Lung (tissue), 12 donors: ENCODE results near the gene STAG1. TPM values are rescaled to one million over a fixed set of nuclear protein-coding genes. Genes with fewer than 3 reads are reported as not detected.

Experiments
- ATAC-seq: fragments of 200-7000 bp; cut with Tn5 transposase; one replicate; pipeline ENCODE4 v1.9.1; 2020; ENCODE audit warnings: moderate number of reproducible peaks; ENCODE audit not compliant: insufficient read depth, low FRiP score
- DNase-seq, 3 donors: peaks; one replicate each; pipeline ENCODE4 v3.0.0-alpha.2; 2013 to 2017
- H3K27ac ChIP-seq, 2 donors: one replicate each; pipeline ENCODE4 v1.5.1; 2013; ENCODE audit warnings: mild to moderate bottlenecking in 2 of 2, moderate library complexity in 2 of 2, control low read depth in 1 of 2, inconsistent platforms in 1 of 2, low read depth in 1 of 2, low read length in 1 of 2
- H3K27me3 ChIP-seq, 3 donors: one replicate each; pipeline ENCODE4 v1.5.1; 2013; ENCODE audit warnings: low read length in 2 of 3; ENCODE audit not compliant: control insufficient read depth in 3 of 3, insufficient read depth in 3 of 3
- H3K36me3 ChIP-seq, 4 donors: one replicate each; pipeline ENCODE4 v1.5.1; 2013; ENCODE audit warnings: low read length in 4 of 4, mild to moderate bottlenecking in 1 of 4, moderate library complexity in 1 of 4; ENCODE audit not compliant: control insufficient read depth in 4 of 4, insufficient read depth in 4 of 4
- H3K4me1 ChIP-seq, 5 donors: one replicate each; pipeline ENCODE4 v1.5.1; 2013; ENCODE audit warnings: low read length in 5 of 5, mild to moderate bottlenecking in 2 of 5, moderate library complexity in 1 of 5; ENCODE audit not compliant: control insufficient read depth in 5 of 5, insufficient read depth in 5 of 5
- H3K4me3 ChIP-seq: one replicate; pipeline ENCODE4 v1.5.1; 2013; ENCODE audit warnings: mild to moderate bottlenecking, control low read depth, moderate library complexity
- H3K9ac ChIP-seq, 2 donors: one replicate each; pipeline ENCODE4 v1.5.1; 2013; ENCODE audit warnings: low read length in 2 of 2, control low read depth in 1 of 2; ENCODE audit not compliant: insufficient read depth in 1 of 2
- H3K9me3 ChIP-seq, 4 donors: one replicate each; pipeline ENCODE4 v1.5.1; 2013; ENCODE audit warnings: low read length in 3 of 4, mild to moderate bottlenecking in 1 of 4, moderate library complexity in 1 of 4; ENCODE audit not compliant: control insufficient read depth in 4 of 4, insufficient read depth in 3 of 4
- WGBS, 2 donors: extraction: QIAGEN DNeasy Blood & Tissue Kit; methylation state at CpG; one replicate each; pipeline ENCODE4 v1.1.7; 2013; 5-methylcytosine and 5-hydroxymethylcytosine counted together
- polyA plus RNA-seq, 2 donors: library from polyadenylated mRNA; stranded (reverse); fragments of 200-250 nt; gene quantifications; one replicate each; pipeline ENCODE4 v1.2.1, GENCODE V29; 2013
- total RNA-seq, 2 donors: library from RNA; depleted of rRNA in 1 of 2; stranded (reverse); fragments of >200 nt in 1 of 2; gene quantifications; one replicate each; pipeline ENCODE4 v1.2.1, GENCODE V29; 2014 to 2021
- TF ChIP-seq, protein P1 (sequence below): IDR thresholded peaks from 2 replicates; pipeline ENCODE4 v1.5.1; 2012; ENCODE audit warnings: mild to moderate bottlenecking; ENCODE audit errors: control extremely low read depth, extremely low read depth
- donor health status: control.
- donor health status: control.
- donor health status: Bipolar disorder and iron deficiency.
- donor health status: healthy.
- donor health status: DM: yes; HTN: yes; CAD: no.

Gene STAG1
- total and polyA plus RNA-seq, 4 donors = 8.1 to 90.0 (median 20.5) TPM

DNA sequence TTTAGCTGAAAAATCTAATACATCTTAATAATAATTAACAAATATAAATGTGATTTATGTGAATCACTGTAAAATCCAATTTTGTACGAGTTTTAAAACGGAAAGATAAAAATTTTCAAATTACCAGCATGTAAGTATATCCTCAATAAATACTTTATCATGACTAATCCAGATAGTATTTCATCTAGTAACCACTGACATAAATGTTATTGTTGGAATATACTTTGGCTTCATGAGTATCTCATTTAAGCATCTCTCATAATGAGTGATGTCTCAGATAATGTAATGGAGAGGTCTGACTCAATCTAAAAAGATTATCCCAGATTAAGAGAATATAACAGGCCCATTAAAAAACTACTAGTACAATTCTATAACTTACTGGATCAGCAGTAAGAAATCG, 216.3 kb downstream of the STAG1 start:
- Histone ChIP-seq H3K27me3 (no peaks in the 10 kb centered on the region), H3K9ac (no peak overlapping the region), H3K4me1 (peaks cover 0 to 2% (median 0%) of the 10 kb centered on the region in 5 donors), H3K4me3 (no peak overlapping the region), H3K9me3 (no peaks in the 10 kb centered on the region), H3K27ac (no peak overlapping the region), H3K36me3 (peaks cover 0 to 4% (median 4%) of the 10 kb centered on the region in 4 donors)
- DNase-seq (no peak), ATAC-seq (no peak)
- TF ChIP-seq, protein P1, sequence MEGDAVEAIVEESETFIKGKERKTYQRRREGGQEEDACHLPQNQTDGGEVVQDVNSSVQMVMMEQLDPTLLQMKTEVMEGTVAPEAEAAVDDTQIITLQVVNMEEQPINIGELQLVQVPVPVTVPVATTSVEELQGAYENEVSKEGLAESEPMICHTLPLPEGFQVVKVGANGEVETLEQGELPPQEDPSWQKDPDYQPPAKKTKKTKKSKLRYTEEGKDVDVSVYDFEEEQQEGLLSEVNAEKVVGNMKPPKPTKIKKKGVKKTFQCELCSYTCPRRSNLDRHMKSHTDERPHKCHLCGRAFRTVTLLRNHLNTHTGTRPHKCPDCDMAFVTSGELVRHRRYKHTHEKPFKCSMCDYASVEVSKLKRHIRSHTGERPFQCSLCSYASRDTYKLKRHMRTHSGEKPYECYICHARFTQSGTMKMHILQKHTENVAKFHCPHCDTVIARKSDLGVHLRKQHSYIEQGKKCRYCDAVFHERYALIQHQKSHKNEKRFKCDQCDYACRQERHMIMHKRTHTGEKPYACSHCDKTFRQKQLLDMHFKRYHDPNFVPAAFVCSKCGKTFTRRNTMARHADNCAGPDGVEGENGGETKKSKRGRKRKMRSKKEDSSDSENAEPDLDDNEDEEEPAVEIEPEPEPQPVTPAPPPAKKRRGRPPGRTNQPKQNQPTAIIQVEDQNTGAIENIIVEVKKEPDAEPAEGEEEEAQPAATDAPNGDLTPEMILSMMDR = no peak
- 97% methylated on average over 3 of the region's 3 CpGs for WGBS, 2 donors

DNA sequence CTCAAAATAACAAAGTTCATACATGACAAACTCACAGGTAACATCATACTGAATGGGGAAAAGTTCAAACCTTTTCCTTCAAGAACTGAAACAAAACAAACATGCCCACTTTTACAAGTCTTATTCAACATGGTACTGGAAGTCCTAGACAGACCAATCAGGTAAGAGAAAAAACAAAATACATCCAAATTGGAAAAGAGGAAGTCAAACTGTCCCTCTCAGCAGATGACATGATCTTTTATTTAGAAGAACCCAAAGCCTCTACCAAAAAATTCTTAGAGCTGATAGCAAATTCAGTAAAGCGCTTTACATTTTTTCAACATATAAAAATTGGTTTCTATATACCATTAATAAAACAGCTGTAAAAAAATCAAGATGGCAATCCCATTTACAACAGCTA, 219.4 kb downstream of the STAG1 start:
- Histone ChIP-seq H3K9ac (no peak overlapping the region), H3K4me3 (no peak overlapping the region), H3K27ac (no peak overlapping the region), H3K9me3 (peaks cover 0 to 1% (median 0%) of the 10 kb centered on the region in 4 donors), H3K36me3 (peaks cover 1 to 9% (median 4%) of the 10 kb centered on the region in 4 donors), H3K4me1 (peaks cover 0 to 2% (median 0%) of the 10 kb centered on the region in 5 donors), H3K27me3 (no peaks in the 10 kb centered on the region)
- DNase-seq (no peak), ATAC-seq (no peak)
- TF ChIP-seq, protein P1 = no peak
- WGBS, 2 donors = 99 to 100% methylated on average over 1 of the region's 1 CpG

DNA sequence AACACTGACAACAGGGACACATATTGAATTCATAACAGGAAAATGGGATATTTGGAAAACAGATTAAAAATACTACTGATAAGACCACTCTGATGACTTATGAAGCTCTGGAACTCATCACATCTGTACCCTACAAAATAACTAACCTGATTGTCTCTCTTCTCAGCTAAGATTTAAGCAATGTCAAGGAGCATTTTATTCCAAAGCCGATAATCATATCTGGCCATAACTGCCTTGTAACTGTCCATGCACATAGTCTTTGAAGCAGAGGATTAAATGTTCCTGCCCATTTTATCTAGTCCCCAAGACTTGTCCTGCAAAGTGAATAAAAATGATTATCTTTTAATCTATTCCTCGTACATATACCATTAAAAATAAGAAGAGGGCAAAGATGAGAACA, 234.1 kb downstream of the STAG1 start:
- Histone ChIP-seq H3K36me3 (peaks cover 0 to 4% (median 0%) of the 10 kb centered on the region in 4 donors), H3K9me3 (no peaks in the 10 kb centered on the region), H3K4me1 (peaks cover 0 to 1% (median 0%) of the 10 kb centered on the region in 5 donors), H3K9ac (no peak overlapping the region), H3K4me3 (no peak overlapping the region), H3K27me3 (no peaks in the 10 kb centered on the region), H3K27ac (no peak overlapping the region)
- 96 to 98% methylated on average over 2 of the region's 2 CpGs for WGBS, 2 donors
- TF ChIP-seq, protein P1 = no peak
- DNase-seq (no peak), ATAC-seq (no peak)

DNA sequence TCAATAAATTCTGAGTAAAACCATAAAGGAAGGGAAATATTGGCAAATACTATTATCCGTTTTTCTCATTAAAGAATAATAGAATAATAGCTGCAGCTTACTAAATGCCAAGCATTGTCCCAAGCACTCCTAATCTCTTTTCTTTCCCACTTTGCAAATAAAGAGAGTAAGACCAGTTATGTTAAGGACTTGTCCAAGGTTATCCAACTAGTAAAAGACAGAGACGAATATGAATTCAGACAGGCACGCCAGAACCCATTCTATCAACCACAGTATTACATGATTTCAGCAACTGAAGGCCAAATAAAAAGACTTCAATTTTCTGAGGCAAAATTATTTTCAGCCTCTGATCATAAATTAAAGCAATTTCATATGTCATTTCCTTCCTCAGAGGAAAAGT, 235.5 kb downstream of the STAG1 start:
- Histone ChIP-seq H3K36me3 (peaks cover 0 to 4% (median 0%) of the 10 kb centered on the region in 4 donors), H3K27me3 (no peaks in the 10 kb centered on the region), H3K4me1 (peaks cover 0 to 4% (median 0%) of the 10 kb centered on the region in 5 donors), H3K27ac (no peak overlapping the region), H3K4me3 (no peak overlapping the region), H3K9me3 (no peaks in the 10 kb centered on the region), H3K9ac (no peak overlapping the region)
- ATAC-seq = no peak
- no peak for DNase-seq
- WGBS, 2 donors = 57 to 68% methylated on average over 3 of the region's 3 CpGs
- TF ChIP-seq, protein P1 = no peak
